ENCODE results near the gene TXNDC17. TPM values are rescaled to one million over a fixed set of nuclear protein-coding genes. Genes with fewer than 3 reads are reported as not detected.

TXNDC17 gene
- total and polyA plus RNA-seq, 9 of the 15 experiments (the other 6 are each of a cell fraction or from before 2014, with no cell fraction given), result 108 to 759 (median 179) TPM

DNA sequence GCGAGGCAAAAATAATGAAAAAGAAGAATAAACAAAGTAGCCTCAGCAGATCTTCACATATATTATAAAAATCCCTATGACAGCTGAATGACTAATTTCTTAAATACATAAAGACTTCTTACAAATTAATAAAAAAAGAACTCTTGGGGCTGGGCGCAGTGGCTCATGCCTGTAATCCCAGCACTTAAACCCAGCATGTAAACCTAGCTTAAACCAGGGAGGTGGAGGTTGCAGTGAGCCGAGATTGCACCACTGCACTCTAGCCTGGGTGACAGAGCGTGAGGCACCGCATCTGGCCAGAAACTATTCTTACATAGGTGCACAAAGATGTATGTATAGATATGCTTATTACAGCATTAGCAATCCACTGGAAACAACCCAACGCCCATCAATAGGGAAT is 38.4 kb downstream of the TXNDC17 start:
- FAIRE-seq, result no peak
- H3K9me1 ChIP-seq (ENCODE audit: control insufficient read depth, insufficient read depth, low read length), result no peaks in the 10 kb centered on the region
- no peaks in the 10 kb centered on the region for H3K36me3 ChIP-seq (ENCODE audit: control insufficient read depth, insufficient read depth, low read length)
- peaks cover 11 to 46% of the 10 kb centered on the region in 2 experiments; a peak in 4 of 5 replicates for H3K27me3 ChIP-seq (ENCODE audit: control insufficient read depth in 2 of 2, insufficient read depth in 2 of 2, low read length in 2 of 2)
- no peak overlapping the region for H3K4me3 ChIP-seq
- intact Hi-C loops (cut with micrococcal nuclease) (no loop called here), in situ Hi-C loops (cut with MboI) (no loop called here)
- no peak overlapping the region for H2AFZ ChIP-seq (ENCODE audit: low read depth, low read length)
- H3K4me2 ChIP-seq (ENCODE audit: insufficient read depth, low read length), result no peak overlapping the region
- no peak overlapping the region for H3K27ac ChIP-seq (ENCODE audit: extremely low read depth, low read depth, low read length)
- H3K9me3 ChIP-seq (replicated peaks; ENCODE audit: control insufficient read depth, insufficient read depth, low read depth, low read length), result no peaks in the 10 kb centered on the region
- TF ChIP-seq SETDB1 (IDR thresholded peaks at IDR 0.05; ENCODE audit: low read length) (no peak), ZNF592 (IDR thresholded peaks at IDR 0.05) (no peak), CREB5 (CRISPR knock-in tag; IDR thresholded peaks at IDR 0.05) (no peak), NFIC (IDR thresholded peaks at IDR 0.05) (no peak), POLR2B (IDR thresholded peaks at IDR 0.05; ENCODE audit: low read depth, partially characterized antibody) (no peak), TGIF2 (CRISPR knock-in tag; IDR thresholded peaks at IDR 0.05) (no peak), CHD2 (IDR thresholded peaks at IDR 0.05; ENCODE audit: low read depth, low read length) (no peak), ZNF644 (tag; IDR thresholded peaks at IDR 0.05; ENCODE audit: low read depth) (no peak), CEBPB (tag; IDR thresholded peaks at IDR 0.05) (no peak), PCBP1 (IDR thresholded peaks at IDR 0.05; ENCODE audit: low read depth, low read length, poor library complexity, severe bottlenecking) (no peak)
- TF ChIP-seq, protein P1, sequence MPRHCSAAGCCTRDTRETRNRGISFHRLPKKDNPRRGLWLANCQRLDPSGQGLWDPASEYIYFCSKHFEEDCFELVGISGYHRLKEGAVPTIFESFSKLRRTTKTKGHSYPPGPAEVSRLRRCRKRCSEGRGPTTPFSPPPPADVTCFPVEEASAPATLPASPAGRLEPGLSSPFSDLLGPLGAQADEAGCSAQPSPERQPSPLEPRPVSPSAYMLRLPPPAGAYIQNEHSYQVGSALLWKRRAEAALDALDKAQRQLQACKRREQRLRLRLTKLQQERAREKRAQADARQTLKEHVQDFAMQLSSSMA (CRISPR knock-in tag; IDR thresholded peaks at IDR 0.05), result no peak
- WGBS (ENCODE audit: insufficient coverage, low coverage, missing lambda C conversion rate), result 8% methylated on average over 6 of the region's 6 CpGs
- no peak for DNase-seq (ENCODE audit: extremely low read depth in 1 of 4, low spot score in 3 of 4)
- H3K4me1 ChIP-seq (replicated peaks in 1 of 2; ENCODE audit: control insufficient read depth in 2 of 2, insufficient read depth in 2 of 2, low read length in 2 of 2), result no peaks in the 10 kb centered on the region; a peak in 1 of 5 replicates
- ATAC-seq, result no peak
- H3K9ac ChIP-seq (ENCODE audit: insufficient read depth in 1 of 2, low read depth in 2 of 2, low read length in 2 of 2), result no peak overlapping the region
- BruUV-seq (replicated peaks), result no TSS peak
- H4K20me1 ChIP-seq (replicated peaks; ENCODE audit: control insufficient read depth, insufficient read depth, low read length), result no peaks in the 10 kb centered on the region
- no peaks in the 10 kb centered on the region for H3K79me2 ChIP-seq (ENCODE audit: control insufficient read depth, insufficient read depth, low read length)
- POLR2A ChIA-PET, result no interaction called here
- CTCF ChIA-PET (ENCODE audit: low intra/inter-chr PET ratio), result no interaction called here

Data from K562 (cell line).